Epidermal melanocyte (primary cell): ENCODE results near the gene ZMPSTE24.
"Not testable (repeated sequence)": the region's sequence is repeated elsewhere in the genome, so short reads cannot be mapped to it uniquely, and the experiment has no call there.

Experiments used
- DNase-seq: peaks from one replicate; pipeline ENCODE4 v3.0.0; 2011; ENCODE audit warnings: low spot score; ENCODE audit not compliant: insufficient read length

ZMPSTE24 gene

GRCh38 chr1:40257688-40258444 is at the start of gene ZMPSTE24:
Gene ZMPSTE24, plus strand, starts transcription at chr1:40258236. Its CDS starts 36 bp downstream, at chr1:40258272.
- peak; percentile 82 for DNase-seq

GRCh38 chr1:40210511-40211204 is 47.4 kb upstream of the ZMPSTE24 start:
- no peak for DNase-seq

DNA sequence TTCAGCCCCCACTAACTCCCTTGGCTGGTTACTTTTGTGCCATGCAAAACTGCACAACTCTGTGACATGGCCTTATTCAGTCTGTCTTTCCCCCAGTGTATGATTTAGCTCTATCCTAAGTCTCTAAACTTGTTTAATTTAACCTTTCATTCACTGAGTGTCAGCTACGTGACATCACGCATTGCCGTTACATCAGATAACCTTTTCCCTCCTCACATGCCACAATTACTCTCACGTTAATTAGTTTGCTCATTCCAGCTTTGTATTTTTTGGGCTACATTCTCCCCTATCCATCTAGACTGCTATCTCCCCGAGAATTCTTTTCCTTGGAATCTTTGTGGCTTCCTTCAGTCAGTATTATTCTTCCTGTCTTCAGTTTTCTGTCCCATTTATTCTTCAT is 39.7 kb upstream of the ZMPSTE24 start:
- DNase-seq = no peak

DNA sequence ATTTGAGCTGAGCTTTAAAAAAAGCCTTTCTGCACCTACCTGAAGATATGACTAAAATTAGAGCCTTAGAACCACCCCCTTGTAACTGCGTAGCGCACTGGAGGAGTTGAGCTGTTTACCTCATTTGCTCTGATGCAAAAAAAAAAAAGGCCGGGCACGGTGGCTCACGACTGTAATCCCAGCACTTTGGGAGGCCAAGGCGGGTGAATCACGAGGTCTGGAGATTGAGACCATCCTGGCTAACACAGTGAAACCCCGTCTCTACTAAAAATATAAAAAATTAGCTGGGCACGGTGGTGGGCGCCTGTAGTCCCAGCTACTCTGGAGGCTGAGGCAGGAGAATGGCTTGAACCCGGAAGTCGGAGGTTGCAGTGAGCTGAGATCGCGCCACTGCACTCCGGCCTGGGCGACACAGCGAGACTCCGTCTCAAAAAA is 36.5 kb upstream of the ZMPSTE24 start:
- not testable (repeated sequence) for DNase-seq

- no peak for DNase-seq
Observed at GRCh38 chr1:40221977-40222772, 35.9 kb upstream of the ZMPSTE24 start.

DNA sequence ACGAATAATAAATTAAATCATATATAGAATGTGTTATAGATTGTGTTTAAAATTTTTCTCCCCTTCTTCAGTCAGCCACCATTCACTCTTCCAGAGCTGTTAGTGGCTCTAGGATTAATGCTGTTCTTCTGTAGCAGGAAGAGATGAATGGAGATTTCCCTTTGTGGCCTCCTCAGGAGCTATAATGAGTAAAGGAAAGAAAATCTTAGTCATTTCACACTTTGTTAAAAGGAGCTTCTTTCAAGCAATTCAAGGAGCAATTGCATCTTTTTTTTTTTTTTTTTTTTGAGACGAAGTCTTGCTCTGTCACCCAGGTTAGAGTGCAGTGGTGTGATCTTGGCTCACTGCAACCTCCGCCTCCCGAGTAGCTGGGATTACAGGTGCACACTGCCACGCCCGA is 34.0 kb upstream of the ZMPSTE24 start:
- DNase-seq = no peak

DNA sequence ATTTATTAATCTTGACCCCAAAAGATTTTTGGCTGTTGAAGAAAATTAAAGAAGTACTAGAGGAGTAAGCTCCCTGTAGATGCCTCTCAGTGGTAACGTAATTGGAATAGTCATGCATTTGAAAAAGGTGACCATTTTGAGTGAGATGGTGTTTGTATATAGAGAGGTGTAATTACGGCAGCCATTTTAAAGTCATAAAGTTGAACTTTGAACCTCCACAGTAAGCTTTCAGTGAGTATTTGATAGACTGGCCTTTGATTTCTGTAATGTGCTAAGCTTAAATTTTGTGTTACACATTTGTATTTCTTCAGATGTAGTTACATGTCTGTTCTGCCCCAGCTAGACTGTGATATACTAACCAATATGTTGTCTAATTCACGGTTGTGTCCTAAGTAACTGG is 31.8 kb upstream of the ZMPSTE24 start:
- DNase-seq = no peak

DNA sequence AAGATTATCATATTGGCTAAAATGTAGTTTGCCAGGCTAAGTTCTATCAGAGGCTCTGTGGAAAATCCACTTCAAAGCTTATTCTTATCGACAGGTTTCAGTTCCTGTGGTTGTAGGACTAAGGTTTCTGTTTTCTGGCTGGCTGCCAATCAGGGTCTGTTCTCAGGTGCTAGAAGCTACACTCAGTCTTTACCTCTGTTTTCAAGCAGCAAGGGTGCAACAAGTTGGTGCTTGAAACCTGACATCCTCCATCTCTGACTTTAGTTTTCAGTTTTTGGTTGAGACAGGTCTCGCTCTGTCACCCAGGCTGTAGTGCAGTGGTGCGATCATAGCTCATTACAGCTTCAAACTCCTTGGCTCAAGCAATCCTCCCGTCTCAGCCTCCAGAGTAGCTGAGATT is 25.6 kb upstream of the ZMPSTE24 start:
- DNase-seq = no peak

DNA sequence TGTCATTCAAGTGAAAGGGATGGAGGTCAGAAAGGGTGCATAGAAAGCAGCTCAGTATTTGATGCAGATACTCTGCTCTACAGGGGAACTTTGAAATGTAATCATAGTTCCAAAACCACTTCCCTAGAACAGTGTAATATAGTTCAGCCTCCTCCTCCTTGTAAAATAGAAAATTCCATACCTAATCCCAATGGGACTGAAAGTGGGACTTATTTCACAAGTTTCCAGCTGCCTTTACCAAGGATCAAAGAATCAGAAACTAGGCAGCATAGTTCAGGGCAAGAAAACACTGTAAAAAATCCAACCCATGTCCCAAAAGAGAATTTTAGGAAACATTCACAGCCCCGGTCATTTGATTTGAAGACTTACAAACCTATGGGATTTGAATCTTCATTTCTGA is 18.4 kb upstream of the ZMPSTE24 start:
- no peak for DNase-seq

DNA sequence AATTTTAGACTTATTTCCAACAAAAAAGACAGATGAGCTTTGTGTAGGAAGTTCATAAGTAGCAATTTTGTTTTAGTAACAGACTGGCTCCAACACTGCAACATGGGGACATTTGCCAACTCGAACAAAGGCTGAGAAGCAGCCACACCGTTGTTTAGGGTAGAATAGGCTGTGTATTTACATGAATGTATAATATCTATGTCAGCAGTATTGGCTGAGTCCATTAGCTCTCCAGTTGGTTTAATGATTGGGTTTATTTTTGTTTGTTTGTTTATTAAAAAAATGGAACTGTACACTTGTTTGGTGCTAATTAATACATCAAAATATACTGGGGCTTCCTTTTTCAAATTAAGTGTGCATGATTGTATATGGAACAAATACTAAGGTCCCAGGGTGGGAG is 17.6 kb upstream of the ZMPSTE24 start:
- no peak for DNase-seq

- no peak for DNase-seq
Observed at GRCh38 chr1:40241362-40241761, 16.7 kb upstream of the ZMPSTE24 start.

DNA sequence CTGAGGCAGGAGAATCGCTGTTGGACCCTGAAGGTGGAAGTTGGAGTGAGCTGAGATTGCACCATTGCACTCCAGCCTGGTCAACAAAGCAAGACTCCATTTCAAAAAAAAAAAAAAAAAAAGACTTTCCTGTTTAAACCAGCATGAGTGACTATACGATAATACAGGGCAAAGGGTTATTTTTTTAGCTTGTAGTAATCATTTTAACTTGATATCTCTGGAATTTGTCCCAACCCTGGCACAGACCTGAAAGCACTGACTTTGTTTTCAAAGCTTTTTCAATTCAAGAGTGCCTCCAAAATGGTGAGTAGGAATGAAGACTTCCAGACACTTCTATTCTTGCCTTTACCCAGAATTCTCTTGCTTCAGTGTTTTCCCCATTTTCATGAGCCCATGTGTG is 14.7 kb upstream of the ZMPSTE24 start:
- no peak for DNase-seq

- DNase-seq = no peak
Observed at GRCh38 chr1:40244138-40244744, 13.8 kb upstream of the ZMPSTE24 start.

DNA sequence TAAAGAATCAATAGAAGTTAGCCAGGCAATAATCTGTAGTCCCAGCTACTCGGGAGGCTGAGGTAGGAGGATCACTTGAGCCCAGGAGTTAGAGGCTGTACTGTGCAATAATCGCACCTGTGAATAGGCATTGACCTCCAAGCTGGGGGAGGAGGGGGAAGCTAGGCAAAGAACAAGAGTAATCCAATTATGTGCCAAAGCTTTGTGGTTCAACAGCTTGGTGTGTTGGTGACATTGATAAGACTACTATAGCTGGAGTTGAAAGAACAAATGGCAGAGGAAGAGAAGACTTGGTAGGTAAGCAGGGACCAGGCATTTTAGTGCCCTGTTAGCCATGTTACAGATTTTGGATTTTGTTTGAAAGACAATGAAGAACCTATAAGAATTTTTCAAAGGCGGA is 12.3 kb upstream of the ZMPSTE24 start:
- no peak for DNase-seq

DNA sequence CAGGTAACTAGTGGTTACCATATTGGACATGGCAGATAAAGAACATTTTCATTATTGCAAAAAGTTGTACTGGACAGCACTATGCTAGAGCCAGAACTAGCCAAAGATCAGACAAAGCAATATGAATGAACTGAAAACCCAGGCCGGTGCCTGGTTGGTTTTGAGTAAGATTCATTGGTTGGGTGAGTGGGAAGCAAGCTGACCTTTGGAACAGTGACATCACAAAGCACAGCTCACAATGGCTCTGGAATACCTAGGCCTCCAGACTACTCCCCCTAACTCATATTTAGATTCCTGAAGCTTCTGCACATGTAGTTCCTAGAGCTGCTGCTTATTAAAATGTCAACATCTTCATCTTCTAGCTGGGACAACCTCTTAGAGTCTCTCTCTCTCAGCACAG is 10.4 kb upstream of the ZMPSTE24 start, which contains the start of gene TMCO2:
Gene TMCO2, plus strand, starts transcription at position 283 of the 400 bp plus-strand sequence. Its CDS starts 57 bp downstream, at position 340.
- DNase-seq = no peak

DNA sequence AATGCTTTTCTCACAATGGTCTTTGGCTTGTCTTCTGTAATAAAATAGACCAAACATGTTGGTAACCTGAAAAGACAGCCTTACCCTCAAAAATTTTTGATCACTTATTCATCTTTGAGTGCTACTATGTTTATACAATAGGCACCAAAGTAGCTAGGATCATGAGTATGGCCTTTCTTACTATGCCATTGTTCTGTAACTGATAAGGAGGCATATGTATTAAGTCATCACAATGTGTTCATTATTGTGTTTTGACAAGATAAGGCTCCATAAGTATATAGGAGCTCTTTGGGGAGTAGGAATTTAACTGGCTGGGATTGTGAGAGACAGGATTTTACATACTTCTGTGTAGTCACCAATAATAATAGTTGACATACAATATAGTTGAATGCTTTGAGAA is 9.6 kb upstream of the ZMPSTE24 start:
- no peak for DNase-seq

DNA sequence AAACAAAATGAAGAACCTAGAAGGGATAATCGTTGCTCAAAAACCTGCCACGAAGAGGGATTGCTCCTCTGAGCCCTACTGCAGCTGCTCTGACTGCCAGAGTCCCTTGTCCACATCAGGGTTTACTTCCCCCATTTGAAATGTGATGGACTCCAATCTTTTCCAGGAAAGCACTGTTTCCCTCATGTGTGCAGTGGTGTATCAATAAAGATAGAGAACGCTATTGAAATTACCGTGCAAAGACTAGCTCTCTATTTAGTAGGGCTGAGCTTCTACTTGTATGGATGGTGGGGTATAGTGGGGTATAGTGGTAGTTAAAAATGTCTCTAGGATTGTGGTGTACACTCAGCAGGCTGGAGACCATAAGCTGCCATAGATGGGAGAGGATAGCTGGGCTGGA is 6.6 kb upstream of the ZMPSTE24 start:
- DNase-seq = no peak

DNA sequence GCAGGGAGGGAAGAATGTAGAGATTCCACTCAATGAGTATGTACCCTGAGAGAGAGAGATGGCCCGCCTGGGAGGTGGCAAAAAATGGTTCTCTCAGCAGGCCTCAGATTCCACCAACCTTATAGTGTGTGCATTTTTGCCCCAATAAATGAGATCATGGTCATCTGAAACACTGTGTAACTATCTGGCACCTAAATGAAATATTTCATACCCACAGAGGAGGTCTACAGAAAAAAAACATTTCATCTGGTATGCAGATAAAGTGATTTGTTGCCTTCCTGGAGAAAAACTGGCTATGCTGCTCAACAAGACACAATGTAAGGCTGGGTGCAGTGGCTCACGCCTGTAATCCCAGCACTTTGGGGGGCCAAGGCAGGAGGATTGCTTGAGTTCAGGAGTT is 5.4 kb upstream of the ZMPSTE24 start:
- no peak for DNase-seq

GRCh38 chr1:40255231-40255630 is 2.8 kb upstream of the ZMPSTE24 start:
- no peak for DNase-seq

DNA sequence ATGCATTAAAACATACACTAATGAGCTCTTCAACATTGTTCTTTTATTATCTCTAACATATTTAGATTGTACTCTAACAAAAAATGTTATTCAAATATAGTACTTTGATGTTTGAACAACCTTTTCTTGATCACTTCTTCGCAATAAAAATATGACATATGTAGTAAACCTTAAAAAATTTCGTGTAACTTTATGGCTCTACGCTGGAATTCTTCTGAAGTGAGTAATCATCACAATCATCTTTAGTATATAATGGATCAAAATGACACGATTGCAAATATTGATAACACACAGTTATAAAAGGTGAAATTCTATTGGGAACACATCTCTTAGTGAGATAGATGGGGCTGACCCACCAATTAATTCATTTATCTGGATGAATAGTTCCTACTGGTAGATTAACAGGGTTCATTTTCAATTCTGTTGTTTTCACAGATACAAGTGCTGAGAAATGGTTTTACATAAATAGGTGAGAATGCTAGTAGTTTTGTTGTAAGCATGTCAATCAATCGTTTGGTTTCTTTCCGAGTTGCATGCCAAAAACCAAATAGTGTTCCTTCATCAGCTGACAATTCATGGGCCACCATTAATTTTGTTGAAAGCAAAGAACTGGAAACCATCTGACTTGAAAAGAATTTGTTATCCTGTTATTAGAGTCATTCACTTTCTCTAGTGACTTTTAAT is 1.5 kb upstream of the ZMPSTE24 start:
- DNase-seq = no peak

GRCh38 chr1:40257313-40257687 is 736 bp upstream of the ZMPSTE24 start:
- no peak for DNase-seq
